HG03060 (cell line): Measurements from ENCODE around the gene BTBD18.
A peak's percentile ranks its signal among the peaks of the same experiment; 100 is the strongest.

Source experiments
- ATAC-seq: cut with Tn5 transposase; IDR thresholded peaks from one replicate; pipeline ENCODE4 v1.9.1; 2021; ENCODE audit warnings: low read depth, moderate number of reproducible peaks; ENCODE audit not compliant: unreplicated experiment

BTBD18 gene

GRCh38 chr11:57776031-57776521 is 24.5 kb upstream of the BTBD18 start:
- ATAC-seq, result no peak

DNA sequence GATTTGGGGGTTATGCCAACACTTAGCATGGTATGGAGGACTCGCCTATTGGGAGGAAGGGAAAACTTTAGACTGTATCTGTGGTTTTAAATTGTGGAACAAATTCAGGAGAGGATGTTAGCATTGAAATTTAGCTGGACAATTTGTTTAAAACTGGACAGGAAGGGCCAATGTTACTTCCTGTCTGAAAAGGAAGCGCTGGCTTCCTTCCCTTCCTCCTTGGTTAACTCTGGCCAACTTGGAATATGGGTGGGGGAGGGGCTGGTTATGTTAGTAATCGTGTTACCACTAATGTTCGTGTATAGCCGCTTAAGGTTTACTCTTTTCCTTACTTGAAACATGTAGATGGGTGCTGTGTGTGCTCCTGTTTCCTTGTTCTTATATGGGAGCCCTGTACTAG is 23.9 kb upstream of the BTBD18 start:
- ATAC-seq, result no peak

DNA sequence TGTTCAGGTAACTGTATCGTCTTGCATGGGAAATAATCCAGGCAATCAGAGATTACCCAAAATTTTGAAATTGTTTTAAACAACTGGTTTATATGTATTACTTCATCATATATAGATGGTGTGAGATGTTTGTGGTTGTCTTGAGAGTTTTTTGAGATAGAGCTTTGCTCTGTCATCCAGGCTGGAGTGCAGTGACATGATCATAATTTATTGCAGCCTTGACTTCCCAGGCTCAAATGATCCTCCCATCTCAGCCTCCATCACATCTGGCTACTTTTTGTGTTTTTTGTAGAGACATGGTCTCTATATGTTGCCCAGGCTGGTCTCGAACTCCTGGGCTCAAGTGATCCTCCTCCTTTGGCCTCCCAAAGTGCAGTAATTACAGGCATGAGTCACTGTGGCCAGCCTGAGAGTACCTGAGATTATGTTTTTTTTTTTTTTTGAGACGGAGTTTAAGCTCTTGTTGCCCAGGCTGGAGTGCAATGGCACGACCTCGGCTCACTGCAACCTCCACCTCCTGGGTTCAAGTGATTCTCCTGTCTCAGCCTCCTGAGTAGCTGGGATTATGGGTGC is 21.5 kb upstream of the BTBD18 start:
- no peak for ATAC-seq

DNA sequence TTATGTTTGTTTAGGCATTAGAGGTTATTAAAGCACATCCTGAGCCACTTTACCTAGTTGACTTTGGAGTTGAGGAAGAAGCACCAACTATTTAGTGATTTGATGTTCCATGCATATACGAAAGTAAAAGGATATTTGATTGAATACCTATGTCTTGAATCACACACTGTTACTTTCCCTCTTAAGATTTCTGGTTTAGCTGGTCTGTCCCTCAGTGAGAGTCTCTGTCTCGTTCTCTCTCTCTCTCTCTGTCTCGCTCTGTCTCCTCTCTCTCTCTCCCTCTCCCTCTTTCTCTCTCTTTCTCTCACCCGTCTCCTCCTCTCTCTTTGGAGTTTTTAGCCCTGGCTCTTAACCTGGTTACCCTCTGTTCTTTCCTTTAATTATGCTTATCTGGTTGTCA is 20.9 kb upstream of the BTBD18 start:
- no peak for ATAC-seq

GRCh38 chr11:57771365-57771764 is 19.7 kb upstream of the BTBD18 start:
- no peak for ATAC-seq

- ATAC-seq, result no peak
Measured at GRCh38 chr11:57770793-57771192, 19.2 kb upstream of the BTBD18 start.

DNA sequence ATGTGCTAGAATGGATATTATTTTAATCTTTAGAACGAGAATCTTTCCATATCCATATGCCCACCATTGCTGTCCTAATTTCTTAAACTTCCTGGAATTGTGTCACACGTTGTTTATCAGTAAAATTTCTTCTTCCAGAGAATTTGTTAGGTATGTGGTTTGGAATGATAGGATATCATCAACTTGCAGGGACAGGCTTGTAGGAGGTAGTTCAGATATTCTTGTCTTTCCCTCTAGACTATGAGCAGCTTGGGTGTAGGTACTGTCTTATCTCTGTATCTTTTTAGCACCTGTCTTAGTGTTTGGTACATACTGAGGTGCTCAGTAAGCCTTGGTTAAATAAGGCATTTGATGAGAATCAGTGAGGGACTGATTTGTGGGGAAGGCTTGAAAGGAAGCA is 13.4 kb upstream of the BTBD18 start:
- ATAC-seq, result no peak

GRCh38 chr11:57764566-57764965 is 12.9 kb upstream of the BTBD18 start:
- ATAC-seq, result no peak

GRCh38 chr11:57764021-57764420 is 12.4 kb upstream of the BTBD18 start:
- no peak for ATAC-seq

GRCh38 chr11:57763568-57763967 is 11.9 kb upstream of the BTBD18 start:
- no peak for ATAC-seq

DNA sequence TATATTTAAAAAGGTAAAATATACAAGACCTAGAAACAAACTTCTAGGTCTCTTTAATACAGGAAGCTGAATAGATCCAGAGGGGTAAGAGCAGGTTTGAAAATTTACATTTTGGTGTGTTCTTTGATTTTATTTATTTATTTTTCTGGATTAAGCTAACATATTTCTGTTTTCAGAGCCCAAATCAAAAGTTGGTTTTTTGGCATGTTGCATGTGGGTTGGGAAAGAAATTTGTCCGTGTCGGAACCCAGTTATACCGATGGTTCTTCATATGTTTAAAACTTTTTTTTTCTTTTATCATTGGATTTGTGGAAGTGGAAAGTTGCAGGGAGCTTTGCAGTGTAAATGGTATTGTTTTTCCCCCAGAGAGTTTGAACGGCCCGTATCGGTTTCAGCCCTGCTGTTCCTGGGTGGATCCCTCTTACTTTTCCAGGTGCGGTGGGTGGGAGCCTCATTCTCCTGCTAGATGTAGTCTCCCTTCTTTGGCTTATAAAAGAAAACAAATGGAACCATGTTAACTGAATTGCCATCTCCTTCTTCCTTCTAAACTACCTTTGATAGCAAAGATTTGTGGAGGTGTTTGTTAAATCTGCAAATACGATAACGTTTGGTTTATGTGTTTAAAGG is 10.7 kb upstream of the BTBD18 start:
- no peak for ATAC-seq

DNA sequence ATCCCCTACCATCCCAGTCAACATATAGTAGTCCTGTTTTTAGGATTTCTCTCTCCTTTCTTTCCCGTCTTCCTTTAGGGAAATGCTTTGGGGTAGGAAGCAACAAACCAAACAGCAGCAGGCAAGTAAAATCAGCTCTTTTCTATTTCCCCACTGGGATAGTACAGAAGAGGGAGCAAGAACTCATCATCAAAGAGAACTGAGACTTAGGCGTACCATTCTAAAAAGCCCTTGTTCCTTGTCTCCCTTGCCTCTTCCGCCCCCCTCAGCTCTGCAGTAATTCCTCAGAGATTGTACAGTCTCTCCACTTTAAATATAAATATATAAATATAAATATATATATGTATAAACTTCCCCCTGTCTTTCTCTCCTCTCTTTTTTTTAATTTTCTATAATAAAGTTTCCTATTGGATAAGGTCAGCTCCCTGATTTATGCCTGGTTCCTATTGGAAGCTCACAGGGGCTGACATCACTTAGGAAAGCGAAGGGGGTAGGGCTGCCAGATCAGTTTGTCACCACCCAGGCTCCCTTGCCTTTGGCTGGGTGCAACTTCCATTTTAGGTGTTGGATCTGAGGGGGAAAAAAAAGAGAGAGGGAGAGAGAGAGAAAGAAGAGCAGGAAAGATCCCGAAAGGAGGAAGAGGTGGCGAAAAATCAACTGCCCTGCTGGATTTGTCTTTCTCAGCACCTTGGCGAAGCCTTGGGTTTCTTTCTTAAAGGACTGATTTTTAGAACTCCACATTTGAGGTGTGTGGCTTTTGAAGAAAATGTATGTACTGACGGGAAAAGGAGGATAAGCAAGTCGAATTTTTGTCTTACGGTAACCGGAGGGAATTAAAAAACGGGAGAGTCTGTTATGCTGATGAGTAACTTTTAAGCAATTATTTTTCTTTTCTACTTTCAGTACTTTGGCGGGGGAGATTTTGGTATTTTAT is 9.9 kb upstream of the BTBD18 start, which contains the start of gene CTNND1:
Gene CTNND1 (plus strand): TSS at position 502 of the 934 bp plus-strand sequence. CDS start 29,677 bp downstream, outside the sequence.
- peak; percentile 90 for ATAC-seq

DNA sequence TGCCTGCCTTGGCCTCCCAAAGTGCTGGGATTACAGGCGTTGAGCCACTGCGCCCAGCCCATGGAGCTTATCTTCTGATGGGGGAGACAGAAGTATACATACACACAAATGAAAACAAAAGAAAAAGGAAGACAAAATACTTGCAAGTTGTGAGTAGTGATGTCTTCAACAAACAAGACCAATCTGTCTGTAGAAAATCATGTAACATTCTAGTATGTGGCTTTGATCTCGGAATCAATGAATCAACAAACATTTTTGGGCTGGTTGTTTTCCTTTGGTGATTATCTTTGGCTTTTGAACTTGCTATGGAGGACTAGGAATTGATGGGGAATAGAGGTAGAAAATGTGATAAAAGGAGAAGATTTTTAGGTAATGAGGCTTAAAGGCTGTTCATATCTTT is 6.6 kb upstream of the BTBD18 start:
- ATAC-seq, result no peak

- no peak for ATAC-seq
Measured at GRCh38 chr11:57752954-57753353, 1.3 kb upstream of the BTBD18 start.

- no peak for ATAC-seq
Measured at GRCh38 chr11:57751176-57751575, 443 bp downstream of the BTBD18 start.

DNA sequence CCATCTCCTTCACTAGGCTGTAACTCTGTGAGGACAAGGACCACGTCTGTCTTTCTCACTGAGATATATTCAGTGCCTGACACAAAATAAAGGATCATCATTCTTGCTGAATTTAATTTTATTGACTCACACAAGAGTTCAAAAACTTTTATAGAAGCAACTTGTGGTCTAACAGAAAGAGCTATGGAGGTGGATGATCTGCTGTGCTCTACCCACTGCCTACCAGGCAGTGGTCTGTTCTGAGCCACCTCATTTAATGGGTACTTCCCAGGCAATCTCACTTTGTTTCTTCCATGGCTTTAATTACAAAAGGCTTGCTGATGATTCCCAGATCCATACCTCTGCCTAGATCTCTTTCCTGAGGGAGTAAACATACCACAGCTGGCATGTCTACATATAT is 4.7 kb downstream of the BTBD18 start:
- ATAC-seq, result no peak

GRCh38 chr11:57745206-57745605 is 6.4 kb downstream of the BTBD18 start:
- no peak for ATAC-seq

DNA sequence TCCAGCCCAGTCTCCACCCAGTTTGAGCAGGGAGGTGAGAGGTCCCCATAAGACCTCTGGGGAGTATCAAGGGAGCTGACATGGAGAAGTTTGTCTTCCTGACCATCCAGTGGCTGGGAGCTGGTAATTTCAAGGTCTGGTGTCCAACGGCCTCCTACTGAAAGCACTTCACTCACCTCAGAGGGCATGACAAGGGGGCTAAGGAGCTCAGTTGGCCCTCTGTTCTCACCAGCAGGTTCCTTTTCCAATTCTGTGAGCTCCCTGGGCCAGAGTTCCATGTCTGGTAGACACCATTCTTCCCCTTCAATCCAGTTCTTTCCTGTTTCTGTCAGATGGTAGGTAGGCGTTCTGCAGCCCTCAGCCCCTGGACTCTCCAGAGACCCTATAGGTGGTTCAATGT is 7.3 kb downstream of the BTBD18 start:
- no peak for ATAC-seq

- no peak for ATAC-seq
Measured at GRCh38 chr11:57742087-57742452, 9.5 kb downstream of the BTBD18 start.

- peak; percentile 90 for ATAC-seq
Measured at GRCh38 chr11:57741132-57742086, 10.2 kb downstream of the BTBD18 start, which contains the start of gene SELENOH. TSS of gene SELENOH (plus strand) at chr11:57741491. CDS start at chr11:57741596, 105 bp downstream.
